Hindlimb muscle (tissue), 1 donor: ENCODE data around the gene SCNN1B. TPM values are rescaled to one million over a fixed set of nuclear protein-coding genes. Genes with fewer than 3 reads are reported as not detected.

Experiments
- DNase-seq: peaks from one replicate; pipeline ENCODE4 v3.0.0-alpha.2; 2013
- polyA plus RNA-seq: library from polyadenylated mRNA; unstranded; fragments of 120-200 nt; gene quantifications from one replicate; pipeline ENCODE4 v1.2.1, GENCODE V29; 2013; ENCODE audit not compliant: insufficient read length

SCNN1B gene
- polyA plus RNA-seq, 1 donor, result not detected

DNA sequence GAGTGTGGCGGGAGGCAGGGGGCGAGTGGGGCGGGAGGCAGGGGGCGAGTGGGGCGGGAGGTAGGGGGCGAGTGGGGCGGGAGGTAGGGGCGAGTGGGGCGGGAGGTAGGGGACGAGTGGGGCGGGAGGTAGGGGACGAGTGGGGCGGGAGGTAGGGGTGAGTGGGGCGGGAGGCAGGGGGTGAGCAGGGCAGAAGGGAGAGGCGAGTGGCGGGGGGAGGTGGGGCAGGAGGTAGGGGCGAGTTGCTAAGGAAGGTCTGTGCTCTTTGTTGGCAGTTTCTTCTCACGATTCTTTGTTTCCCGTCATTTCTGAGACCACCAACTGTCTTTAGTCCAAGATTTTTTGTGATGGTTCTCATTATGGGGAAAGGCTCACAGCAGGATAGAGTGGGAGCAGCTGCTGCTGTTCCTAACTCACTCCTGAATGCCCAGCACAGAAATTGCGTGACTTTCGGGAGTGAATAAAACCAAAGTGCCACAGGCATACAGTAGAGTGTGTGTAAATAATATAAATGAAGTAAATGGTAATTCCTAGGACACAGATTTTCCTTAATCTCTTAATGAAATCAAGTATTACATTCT lies 106.2 kb downstream of the SCNN1B start:
- no peak for DNase-seq

DNA sequence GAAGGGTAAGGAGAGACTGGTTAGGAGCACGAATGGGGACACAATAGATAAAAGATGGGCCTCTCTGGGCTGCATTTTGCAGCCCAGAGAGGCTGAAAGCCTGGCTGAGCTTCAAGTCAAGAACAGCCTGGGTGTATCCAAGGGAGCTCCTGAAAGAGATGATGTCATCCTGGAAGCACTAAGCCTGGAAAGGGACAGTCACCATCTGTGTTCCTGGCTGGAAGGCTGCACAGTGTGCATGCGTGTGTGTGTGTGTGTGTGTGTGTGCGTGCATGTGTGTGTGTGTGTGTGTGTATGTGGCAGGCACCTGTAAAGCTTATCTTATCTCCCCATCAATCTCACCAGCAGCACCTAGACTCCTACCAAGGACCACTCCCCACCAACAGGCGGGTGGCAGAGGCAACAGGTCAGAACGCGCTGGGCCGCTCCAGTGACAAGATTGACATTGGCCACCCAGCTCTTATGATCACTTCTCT lies 106.8 kb downstream of the SCNN1B start:
- peak; percentile 68 for DNase-seq

GRCh38 chr16:23409522-23409921 lies 107.4 kb downstream of the SCNN1B start:
- DNase-seq, result no peak

GRCh38 chr16:23410176-23410575 lies 108.1 kb downstream of the SCNN1B start:
- DNase-seq, result no peak

DNA sequence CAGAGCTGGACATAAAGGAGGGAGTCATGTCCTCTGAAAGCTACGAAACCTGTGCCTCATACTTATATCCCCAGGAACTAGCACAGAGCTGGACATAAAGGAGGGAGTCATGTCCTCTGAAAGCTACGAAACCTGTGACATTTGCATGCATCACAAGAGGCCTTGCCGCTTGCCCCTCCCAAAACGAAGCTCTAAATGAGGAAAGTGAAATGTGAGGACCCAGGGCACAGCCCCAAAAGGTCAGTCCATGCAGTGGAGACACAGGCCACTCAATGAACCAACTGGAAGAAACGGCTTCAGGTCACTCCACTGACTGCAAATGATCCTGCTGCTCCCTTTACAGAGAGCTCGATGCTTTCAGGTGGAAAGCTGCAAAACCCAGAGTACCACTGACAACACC lies 112.6 kb downstream of the SCNN1B start:
- DNase-seq, result no peak

- no peak for DNase-seq
Observed at GRCh38 chr16:23416816-23417215, 114.7 kb downstream of the SCNN1B start.

DNA sequence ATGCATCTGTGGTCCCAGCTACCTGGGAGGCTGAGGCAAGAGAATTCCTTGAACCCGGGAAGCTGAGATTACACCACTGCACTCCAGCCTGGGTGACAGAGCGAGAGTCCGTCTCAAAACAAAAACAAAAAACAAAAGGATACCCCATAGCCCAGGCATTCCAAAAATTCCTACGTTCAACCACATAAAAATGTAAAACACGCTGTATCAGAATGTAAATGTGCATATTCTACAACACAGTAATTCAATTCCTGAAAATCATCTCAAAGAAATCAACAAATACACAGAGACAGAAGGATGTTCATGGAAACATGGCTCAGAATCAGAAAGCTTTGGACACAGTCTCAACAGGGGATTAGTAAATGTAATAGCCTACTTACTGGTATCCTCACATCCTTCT lies 117.9 kb downstream of the SCNN1B start:
- DNase-seq, result no peak

DNA sequence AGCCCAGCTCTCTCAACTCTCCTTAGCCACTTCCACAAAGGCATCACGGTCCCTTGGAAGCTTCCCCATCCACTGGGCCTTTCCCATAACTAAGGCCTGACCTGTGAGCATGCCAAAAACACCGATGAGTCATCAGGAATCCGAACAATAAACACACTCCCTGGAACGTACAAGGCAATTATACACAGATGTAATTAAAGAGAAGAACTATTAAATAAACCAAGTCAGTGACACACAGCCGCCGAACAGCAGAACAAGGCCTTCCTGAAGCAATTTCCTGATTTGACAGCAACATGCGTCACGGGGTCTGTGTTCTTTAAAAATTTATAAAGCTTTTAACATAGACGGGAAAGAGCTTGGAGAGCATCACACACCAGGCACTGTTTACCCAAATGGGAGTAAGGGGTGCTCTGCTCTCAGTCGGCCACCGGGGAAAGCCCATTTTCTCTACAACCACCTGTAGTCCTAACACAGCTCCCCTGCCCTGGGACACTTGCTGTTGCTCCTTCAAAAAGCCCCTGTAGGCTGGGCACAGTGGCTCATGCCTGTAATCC lies 121.5 kb downstream of the SCNN1B start:
- DNase-seq, result no peak

- no peak for DNase-seq
Observed at GRCh38 chr16:23424292-23424958, 122.3 kb downstream of the SCNN1B start.

DNA sequence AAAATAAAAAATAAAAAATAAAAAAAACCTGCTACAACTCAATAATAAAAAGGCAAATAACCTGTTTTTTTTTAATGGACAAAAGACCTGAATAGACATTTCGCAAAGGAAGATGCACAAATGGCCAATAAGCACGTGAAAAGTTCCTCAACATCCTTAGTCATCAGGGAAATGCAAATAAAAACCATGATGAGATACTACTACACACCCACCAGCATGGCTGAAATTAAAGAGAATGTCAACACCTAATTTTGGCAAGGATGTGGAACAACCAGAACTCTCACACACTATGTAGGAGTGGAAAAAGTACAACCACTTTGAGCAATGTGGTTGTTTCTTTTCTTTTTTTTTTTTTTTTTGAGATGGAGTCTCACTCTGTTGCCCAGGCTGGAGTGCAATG lies 126.2 kb downstream of the SCNN1B start:
- no peak for DNase-seq

Other genes starting within 250 kb of the SCNN1B start
- 6.4 TPM for gene USP31, start 152.8 kb upstream of the SCNN1B start, polyA plus RNA-seq
- not detected for gene SCNN1G, start 119.6 kb upstream of the SCNN1B start, polyA plus RNA-seq
- 15.7 TPM for gene COG7, start 150.9 kb downstream of the SCNN1B start, polyA plus RNA-seq
- gene GGA2, start 208.2 kb downstream of the SCNN1B start, polyA plus RNA-seq, result 111 TPM